Endodermal cell (in vitro differentiated cells): ENCODE results near the gene XXYLT1. TPM values are rescaled to one million over a fixed set of nuclear protein-coding genes. Genes with fewer than 3 reads are reported as not detected.
A peak's percentile ranks its signal among the peaks of the same experiment; 100 is the strongest.

ENCODE experiments used
- DNase-seq: peaks from one replicate; pipeline ENCODE4 v3.0.0-alpha.2; 2017
- H3K27ac ChIP-seq: 2 replicates; pipeline ENCODE4 v1.5.1; 2013; ENCODE audit warnings: mild to moderate bottlenecking, low read depth, low read length, moderate library complexity
- H3K27me3 ChIP-seq: 2 replicates; pipeline ENCODE4 v1.6.1; 2013; ENCODE audit warnings: mild to moderate bottlenecking, low read length, moderate library complexity; ENCODE audit not compliant: insufficient read depth, control insufficient read depth, poor library complexity, severe bottlenecking
- H3K36me3 ChIP-seq: 2 replicates; pipeline ENCODE4 v1.7.0; 2013; ENCODE audit warnings: mild to moderate bottlenecking, low read length, moderate library complexity; ENCODE audit not compliant: control insufficient read depth, insufficient read depth
- H3K4me1 ChIP-seq: one replicate; pipeline ENCODE4 v1.7.0; 2013; ENCODE audit warnings: low read length; ENCODE audit not compliant: control insufficient read depth, insufficient read depth
- H3K4me3 ChIP-seq: 2 replicates; pipeline ENCODE4 v1.5.1; 2013; ENCODE audit warnings: mild to moderate bottlenecking, low read length, moderate library complexity
- H3K9ac ChIP-seq: 2 replicates; pipeline ENCODE4 v1.6.1; 2013; ENCODE audit warnings: mild to moderate bottlenecking, low read length, moderate library complexity; ENCODE audit not compliant: poor library complexity, severe bottlenecking; ENCODE audit errors: extremely low read depth
- H3K9me3 ChIP-seq: 2 replicates; pipeline ENCODE4 v1.6.1; 2013; ENCODE audit warnings: mild to moderate bottlenecking, low read length, moderate library complexity; ENCODE audit not compliant: control insufficient read depth
- H3K27ac Mint-ChIP-seq: 2 replicates; pipeline ENCODE4 v1.8.0; 2020; ENCODE audit warnings: mixed read lengths
- H3K27me3 Mint-ChIP-seq: 2 replicates; pipeline ENCODE4 v1.8.0; 2021; ENCODE audit warnings: mild to moderate bottlenecking, mixed read lengths; ENCODE audit not compliant: insufficient read depth
- H3K36me3 Mint-ChIP-seq: 2 replicates; pipeline ENCODE4 v1.8.0; 2020; ENCODE audit warnings: low read depth, mixed read lengths
- H3K4me1 Mint-ChIP-seq: 2 replicates; pipeline ENCODE4 v1.8.0; 2020; ENCODE audit warnings: mixed read lengths
- H3K4me3 Mint-ChIP-seq: 2 replicates; pipeline ENCODE4 v1.8.0; 2020; ENCODE audit warnings: mild to moderate bottlenecking, moderate library complexity, mixed read lengths
- H3K9me3 Mint-ChIP-seq: 2 replicates; pipeline ENCODE4 v1.8.0; 2020; ENCODE audit warnings: mild to moderate bottlenecking, mixed read lengths
- WGBS, 2 experiments: methylation state at CpG; one replicate each; pipeline versions ENCODE4 v1.1.5 to v1.1.7; 2013; ENCODE audit warnings: missing lambda C conversion rate in 2 of 2, mixed read lengths in 1 of 2; ENCODE audit not compliant: insufficient coverage in 1 of 2, insufficient read length in 1 of 2; 5-methylcytosine and 5-hydroxymethylcytosine counted together
- total RNA-seq, 2 donors: library from RNA; stranded (reverse); fragmentation: NEBNext Ultra II Directional in 1 of 2; extraction: Animal tissue kit (Norgen Biotek cat#: 25700) in 1 of 2; gene quantifications; 2 replicates in 1 of 2; 3 replicates in 1 of 2; pipeline ENCODE4 v1.2.1, GENCODE V29; 2021
- TF ChIP-seq, protein P1 (sequence below): fragments of 200-600 bp; sonication (generic); conservative IDR thresholded peaks from 2 replicates; pipeline ENCODE4 v1.5.0; 2021; ENCODE audit warnings: antibody characterized with exemption, mild to moderate bottlenecking

The XXYLT1 gene
- total RNA-seq, 2 donors from 2014 or later, result 35.5 to 38.3 TPM

DNA sequence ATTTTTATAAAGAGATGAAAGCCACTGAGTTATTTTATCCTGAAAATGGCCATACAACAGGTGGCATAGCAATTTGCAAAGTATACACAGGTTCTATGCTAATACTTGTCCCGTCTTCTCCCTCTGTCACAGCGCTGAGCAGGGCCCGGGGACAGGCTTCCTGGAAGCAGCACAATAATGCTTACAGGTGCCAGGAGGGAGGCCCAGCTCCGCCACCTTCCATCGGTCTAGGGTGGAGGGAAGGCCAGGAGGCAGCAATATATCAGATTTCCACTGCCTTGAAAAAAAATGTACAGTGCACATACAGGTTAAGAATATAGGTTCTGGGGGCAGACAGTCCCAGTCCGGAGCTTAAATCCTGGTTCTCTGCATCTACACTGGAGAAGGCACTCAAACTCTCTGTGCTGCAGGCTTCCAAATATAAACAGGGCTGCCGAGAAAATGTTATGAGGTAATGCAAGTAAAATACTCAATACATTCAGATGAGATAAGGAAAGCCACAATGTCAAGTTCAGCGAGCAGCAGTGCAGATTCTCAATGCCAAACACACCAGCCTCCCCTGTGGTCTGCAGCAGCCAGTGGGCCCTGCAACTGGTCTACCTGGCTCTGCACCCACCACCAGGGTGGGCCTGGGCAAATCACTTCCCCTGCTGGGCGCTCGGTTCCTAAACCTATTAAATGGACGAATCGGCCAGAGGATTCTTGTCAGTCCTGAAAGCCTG lies 189.6 kb downstream of the XXYLT1 start:
- no peaks in the 10 kb centered on the region for H3K27me3 ChIP-seq
- H3K27ac ChIP-seq, result no peak overlapping the region
- 94 to 98% methylated on average over 11 to 12 of the region's 12 CpGs for WGBS, 2 experiments
- no peaks in the 10 kb centered on the region for H3K36me3 Mint-ChIP-seq
- no peak overlapping the region for H3K9ac ChIP-seq
- H3K27ac Mint-ChIP-seq, result no peak overlapping the region
- TF ChIP-seq, protein P1, sequence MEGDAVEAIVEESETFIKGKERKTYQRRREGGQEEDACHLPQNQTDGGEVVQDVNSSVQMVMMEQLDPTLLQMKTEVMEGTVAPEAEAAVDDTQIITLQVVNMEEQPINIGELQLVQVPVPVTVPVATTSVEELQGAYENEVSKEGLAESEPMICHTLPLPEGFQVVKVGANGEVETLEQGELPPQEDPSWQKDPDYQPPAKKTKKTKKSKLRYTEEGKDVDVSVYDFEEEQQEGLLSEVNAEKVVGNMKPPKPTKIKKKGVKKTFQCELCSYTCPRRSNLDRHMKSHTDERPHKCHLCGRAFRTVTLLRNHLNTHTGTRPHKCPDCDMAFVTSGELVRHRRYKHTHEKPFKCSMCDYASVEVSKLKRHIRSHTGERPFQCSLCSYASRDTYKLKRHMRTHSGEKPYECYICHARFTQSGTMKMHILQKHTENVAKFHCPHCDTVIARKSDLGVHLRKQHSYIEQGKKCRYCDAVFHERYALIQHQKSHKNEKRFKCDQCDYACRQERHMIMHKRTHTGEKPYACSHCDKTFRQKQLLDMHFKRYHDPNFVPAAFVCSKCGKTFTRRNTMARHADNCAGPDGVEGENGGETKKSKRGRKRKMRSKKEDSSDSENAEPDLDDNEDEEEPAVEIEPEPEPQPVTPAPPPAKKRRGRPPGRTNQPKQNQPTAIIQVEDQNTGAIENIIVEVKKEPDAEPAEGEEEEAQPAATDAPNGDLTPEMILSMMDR, result no peak
- no peaks in the 10 kb centered on the region for H3K9me3 Mint-ChIP-seq
- H3K36me3 ChIP-seq, result no peaks in the 10 kb centered on the region
- H3K4me1 ChIP-seq, result peaks cover 28% of the 10 kb centered on the region
- H3K27me3 Mint-ChIP-seq, result no peaks in the 10 kb centered on the region
- DNase-seq, result no peak
- no peaks in the 10 kb centered on the region for H3K9me3 ChIP-seq
- H3K4me1 Mint-ChIP-seq, result peaks cover 36% of the 10 kb centered on the region
- H3K4me3 ChIP-seq, result no peak overlapping the region
- H3K4me3 Mint-ChIP-seq, result no peak overlapping the region

DNA sequence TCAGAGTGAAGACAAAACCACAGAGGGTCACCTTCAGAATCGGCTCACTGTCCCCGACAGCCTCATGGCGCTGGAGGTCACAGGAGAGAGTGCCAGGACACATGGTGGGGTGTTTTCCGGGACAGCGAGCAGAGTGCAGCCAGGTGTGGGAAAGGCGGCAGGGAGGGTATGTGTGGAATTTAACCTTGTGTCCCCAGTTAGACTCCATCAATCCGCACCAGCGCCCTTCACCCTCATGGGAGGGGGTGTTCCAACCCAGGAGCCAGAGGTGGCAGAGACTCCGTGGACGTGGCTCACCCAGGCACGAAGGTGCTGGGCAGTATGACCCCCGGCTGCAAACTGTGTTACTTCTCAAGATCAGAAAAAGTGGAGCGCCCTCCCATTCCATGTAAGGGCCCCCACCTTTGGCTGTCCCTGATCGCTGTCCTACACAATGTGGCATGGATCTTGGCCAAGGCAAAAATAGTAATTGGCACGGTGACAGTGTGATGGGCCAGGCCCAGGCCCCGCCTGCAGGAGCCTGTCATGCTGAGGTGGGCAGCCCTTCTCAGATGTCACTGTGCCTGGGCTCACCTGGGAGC lies 190.3 kb downstream of the XXYLT1 start:
- Histone ChIP-seq H3K4me3 (no peak overlapping the region), H3K27me3 (no peaks in the 10 kb centered on the region), H3K27ac (no peak overlapping the region), H3K4me1 (peaks cover 28% of the 10 kb centered on the region), H3K9ac (no peak overlapping the region), H3K36me3 (no peaks in the 10 kb centered on the region), H3K9me3 (no peaks in the 10 kb centered on the region)
- TF ChIP-seq, protein P1, result no peak
- WGBS, 2 experiments, result 94 to 96% methylated on average over 14 to 16 of the region's 16 CpGs
- Mint-ChIP-seq H3K36me3 (no peaks in the 10 kb centered on the region), H3K4me3 (no peak overlapping the region), H3K27me3 (no peaks in the 10 kb centered on the region), H3K4me1 (peaks cover 32% of the 10 kb centered on the region), H3K27ac (no peak overlapping the region), H3K9me3 (no peaks in the 10 kb centered on the region)
- no peak for DNase-seq

DNA sequence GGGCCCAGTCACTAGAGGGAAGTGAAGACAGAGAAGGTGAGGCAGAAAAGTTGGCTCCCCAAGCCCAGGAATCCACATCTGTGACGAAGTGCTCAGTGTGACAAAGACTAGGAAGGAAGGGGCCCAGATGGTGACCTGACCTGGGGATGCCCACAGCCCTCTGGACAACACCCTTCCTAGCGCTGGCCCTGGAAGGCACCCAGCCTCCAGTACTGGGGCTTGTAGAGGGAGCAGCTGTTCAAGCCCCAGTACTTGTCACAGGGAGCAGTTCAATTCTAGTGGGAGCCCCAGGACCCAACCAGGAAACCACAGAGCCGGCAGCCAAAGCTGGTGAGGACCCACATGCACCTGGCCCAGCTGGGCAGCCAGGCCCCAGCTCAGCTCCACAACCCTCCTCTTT lies 190.8 kb downstream of the XXYLT1 start:
- peaks cover 28% of the 10 kb centered on the region for H3K4me1 ChIP-seq
- no peaks in the 10 kb centered on the region for H3K9me3 ChIP-seq
- Mint-ChIP-seq H3K36me3 (no peaks in the 10 kb centered on the region), H3K9me3 (no peaks in the 10 kb centered on the region), H3K4me3 (no peak overlapping the region), H3K27me3 (no peaks in the 10 kb centered on the region), H3K4me1 (peaks cover 32% of the 10 kb centered on the region), H3K27ac (peak overlapping the region; percentile 29)
- H3K27ac ChIP-seq, result no peak overlapping the region
- no peaks in the 10 kb centered on the region for H3K27me3 ChIP-seq
- no peak overlapping the region for H3K4me3 ChIP-seq
- WGBS, 2 experiments, result 88 to 89% methylated on average over 1 to 3 of the region's 3 CpGs
- no peak overlapping the region for H3K9ac ChIP-seq
- no peaks in the 10 kb centered on the region for H3K36me3 ChIP-seq
- TF ChIP-seq, protein P1, result no peak
- DNase-seq, result no peak
